GM10266 (cell line): ENCODE data around the gene FAM53A.
"Not testable (repeated sequence)": the region's sequence is repeated elsewhere in the genome, so short reads cannot be mapped to it uniquely, and the experiment has no call there.

ENCODE experiments used
- DNase-seq: peaks from one replicate; pipeline ENCODE4 v3.0.0; 2012; ENCODE audit errors: extremely low spot score
- TF ChIP-seq, protein P1 (sequence below): IDR thresholded peaks from 2 replicates; pipeline ENCODE4 v1.5.1; 2012; ENCODE audit warnings: mild to moderate bottlenecking, low read depth; ENCODE audit not compliant: control insufficient read depth, insufficient read depth; ENCODE audit errors: missing control alignments

FAM53A gene

GRCh38 chr4:1678244-1678643 lies 5.9 kb downstream of the FAM53A start:
- TF ChIP-seq, protein P1, sequence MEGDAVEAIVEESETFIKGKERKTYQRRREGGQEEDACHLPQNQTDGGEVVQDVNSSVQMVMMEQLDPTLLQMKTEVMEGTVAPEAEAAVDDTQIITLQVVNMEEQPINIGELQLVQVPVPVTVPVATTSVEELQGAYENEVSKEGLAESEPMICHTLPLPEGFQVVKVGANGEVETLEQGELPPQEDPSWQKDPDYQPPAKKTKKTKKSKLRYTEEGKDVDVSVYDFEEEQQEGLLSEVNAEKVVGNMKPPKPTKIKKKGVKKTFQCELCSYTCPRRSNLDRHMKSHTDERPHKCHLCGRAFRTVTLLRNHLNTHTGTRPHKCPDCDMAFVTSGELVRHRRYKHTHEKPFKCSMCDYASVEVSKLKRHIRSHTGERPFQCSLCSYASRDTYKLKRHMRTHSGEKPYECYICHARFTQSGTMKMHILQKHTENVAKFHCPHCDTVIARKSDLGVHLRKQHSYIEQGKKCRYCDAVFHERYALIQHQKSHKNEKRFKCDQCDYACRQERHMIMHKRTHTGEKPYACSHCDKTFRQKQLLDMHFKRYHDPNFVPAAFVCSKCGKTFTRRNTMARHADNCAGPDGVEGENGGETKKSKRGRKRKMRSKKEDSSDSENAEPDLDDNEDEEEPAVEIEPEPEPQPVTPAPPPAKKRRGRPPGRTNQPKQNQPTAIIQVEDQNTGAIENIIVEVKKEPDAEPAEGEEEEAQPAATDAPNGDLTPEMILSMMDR, result no peak
- no peak for DNase-seq

DNA sequence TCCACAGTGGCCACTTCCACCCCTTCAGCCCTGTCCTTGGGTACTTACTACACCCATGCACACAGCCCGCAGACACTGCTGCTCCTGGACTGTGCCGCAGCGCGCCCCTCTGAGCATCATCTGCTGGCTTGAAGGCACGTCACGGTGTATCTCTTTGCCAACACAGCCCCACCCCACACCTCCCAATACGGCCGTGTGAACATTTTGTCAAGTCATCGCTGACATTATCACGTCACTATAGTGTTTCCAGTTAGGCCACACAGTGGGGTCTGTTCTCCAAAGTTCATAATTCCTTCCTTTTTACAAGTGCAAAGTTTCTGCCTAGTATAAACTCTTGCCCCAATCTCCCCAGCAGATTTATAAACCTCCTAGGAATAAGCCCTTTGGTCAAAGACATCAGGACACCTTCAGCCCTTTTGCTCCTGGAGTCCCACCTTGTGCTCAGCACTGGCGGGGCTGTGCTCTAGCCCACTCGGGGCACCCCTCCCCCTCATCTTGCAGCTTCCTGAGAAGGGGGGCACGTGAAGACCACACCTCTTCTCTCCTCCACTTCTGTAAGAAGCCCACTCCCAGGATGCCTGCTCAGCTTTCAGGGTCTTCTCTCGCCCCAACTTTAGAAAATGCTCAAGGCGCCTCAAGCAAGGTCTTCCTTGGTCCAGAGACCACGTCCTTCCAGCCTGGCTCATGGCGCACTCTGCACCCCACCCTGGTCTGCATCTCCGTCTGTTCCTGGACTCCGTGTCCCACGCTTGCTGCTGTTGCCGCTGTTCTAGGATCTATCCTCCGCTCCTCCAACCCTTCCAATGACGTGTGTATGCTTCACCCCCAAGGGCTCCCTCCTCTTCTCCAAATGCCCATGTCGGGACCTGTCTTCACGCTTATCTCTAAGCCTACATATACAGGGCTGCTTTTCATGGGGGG lies 7.2 kb downstream of the FAM53A start:
- DNase-seq, result no peak
- TF ChIP-seq, protein P1, result no peak

DNA sequence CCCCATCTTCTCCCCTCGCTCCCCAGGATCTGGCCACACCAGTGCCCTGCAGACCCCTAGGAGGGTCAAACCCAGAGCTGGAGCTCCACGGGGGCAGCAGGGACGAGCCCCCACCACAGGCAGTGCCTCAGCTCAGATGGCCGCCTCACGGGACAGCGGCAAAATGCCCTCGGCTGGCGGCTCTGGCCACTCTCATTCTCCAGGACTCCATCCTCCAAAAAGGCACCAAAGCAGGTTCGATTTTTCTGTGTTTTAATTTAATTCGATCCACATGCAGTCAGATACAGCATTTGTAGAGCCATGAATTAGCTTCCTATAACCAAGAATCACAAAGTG lies 8.3 kb downstream of the FAM53A start:
- DNase-seq, result no peak
- TF ChIP-seq, protein P1, result no peak

DNA sequence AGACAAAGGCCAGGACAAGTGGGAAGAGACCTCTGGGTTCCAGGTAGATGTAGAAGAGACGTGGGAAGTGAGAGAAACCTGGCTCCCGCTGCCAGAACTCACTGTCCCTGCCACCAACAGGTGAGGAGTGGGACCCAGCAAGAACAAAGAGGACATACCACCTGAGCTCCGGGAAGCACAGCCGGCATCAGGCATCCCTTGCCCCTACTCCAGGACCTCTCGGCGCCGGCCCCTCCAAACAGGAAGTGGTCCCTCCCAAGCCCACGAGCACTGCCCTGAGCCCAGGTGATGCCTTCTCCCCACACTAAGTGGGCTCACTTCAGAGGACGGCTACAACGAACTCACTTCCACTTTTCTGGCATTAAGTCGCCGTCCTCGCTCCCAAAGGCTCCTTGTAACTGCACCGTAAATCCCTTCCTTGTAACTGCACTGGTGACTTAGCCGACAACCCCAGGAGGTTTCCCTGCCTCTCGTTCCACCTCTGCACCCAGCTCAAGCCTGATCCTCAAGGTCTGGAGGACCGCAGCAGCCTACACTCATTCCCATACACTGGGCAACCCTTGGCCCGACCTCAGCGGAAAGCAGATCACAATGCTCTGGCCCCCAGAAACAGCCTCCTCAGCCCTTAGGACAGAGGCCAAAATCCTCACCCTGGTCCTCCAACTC lies 8.8 kb downstream of the FAM53A start:
- DNase-seq, result no peak
- TF ChIP-seq, protein P1, result no peak

DNA sequence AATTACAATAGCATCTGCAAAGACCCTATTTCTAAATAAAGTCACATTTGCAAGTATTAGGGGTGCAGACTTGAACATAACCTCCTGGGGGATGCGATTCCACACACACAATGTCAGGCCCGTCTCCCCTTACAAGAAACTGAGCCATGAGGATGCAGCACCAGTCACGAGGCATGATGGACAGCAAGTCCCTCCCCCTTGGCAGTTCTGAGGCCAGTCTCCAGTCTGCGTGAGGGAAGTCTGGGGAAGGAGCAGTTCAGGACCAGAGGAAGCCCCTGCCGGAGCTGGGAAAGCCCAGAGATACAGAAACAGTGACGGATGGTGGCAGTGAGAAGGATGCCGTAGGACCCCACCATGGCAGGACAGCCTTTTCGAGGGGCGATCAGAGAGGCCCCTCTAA lies 9.4 kb downstream of the FAM53A start:
- TF ChIP-seq, protein P1, result no peak
- DNase-seq, result no peak

DNA sequence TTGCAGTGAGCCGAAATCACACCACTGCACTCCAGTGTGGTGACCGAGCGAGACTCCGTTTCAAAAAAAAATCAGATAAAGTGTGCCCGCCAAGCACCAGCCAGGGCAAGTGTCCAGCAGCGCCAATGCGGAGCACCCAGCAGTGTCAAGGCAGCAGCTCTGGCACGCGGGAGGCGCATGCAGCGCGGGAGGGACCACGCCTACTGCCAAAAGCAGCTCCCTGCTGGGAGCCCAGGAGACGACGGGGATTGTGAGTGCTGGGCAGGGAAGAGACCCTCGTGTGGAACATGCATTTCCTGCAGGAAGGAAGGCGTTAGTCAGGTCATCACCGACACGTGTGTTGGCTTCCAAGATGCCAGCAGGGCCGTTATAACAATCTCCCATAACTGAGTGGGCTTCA lies 10.4 kb downstream of the FAM53A start:
- DNase-seq, result no peak
- TF ChIP-seq, protein P1, result no peak

DNA sequence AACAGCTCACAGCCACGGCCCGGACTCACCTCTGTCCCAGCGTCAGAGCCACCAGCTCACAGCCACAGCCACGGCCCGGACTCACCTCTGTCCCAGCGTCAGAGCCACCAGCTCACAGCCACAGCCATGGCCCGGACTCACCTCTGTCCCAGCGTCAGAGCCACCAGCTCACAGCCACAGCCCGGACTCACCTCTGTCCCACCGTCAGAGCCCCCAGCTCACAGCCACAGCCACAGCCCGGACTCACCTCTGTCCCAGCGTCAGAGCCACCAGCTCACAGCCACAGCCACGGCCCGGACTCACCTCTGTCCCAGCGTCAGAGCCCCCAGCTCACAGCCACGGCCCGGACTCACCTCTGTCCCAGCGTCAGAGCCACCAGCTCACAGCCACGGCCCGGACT lies 13.1 kb downstream of the FAM53A start:
- DNase-seq, result not testable (repeated sequence)
